A549 (cell line): ENCODE data around the gene ZMAT3.

Experiments used
- EP300 ChIP-seq, 2 experiments: fragments of >200 bp; sonication (Bioruptor Twin); formaldehyde crosslinking; IDR thresholded peaks; 2 replicates in 1 of 2; 3 replicates in 1 of 2; pipeline ENCODE4 v1.6.1; 2016 to 2017
- JUN ChIP-seq, 2 experiments: fragments of >200 bp; sonication (Bioruptor Twin); formaldehyde crosslinking; IDR thresholded peaks; 2 replicates in 1 of 2; 3 replicates in 1 of 2; pipeline ENCODE4 v1.6.1; 2016 to 2017
- KDM1A ChIP-seq: fragments of 200-600 bp; sonication (generic); IDR thresholded peaks from 2 replicates; pipeline ENCODE4 v1.6.1; 2016; ENCODE audit warnings: low read depth, mild to moderate bottlenecking
- NFE2L2 ChIP-seq: fragments of 150-350 bp; conservative IDR thresholded peaks from 2 replicates; pipeline ENCODE4 v1.6.1; 2014; ENCODE audit warnings: low read length
- POLR2A ChIP-seq: IDR thresholded peaks from 2 replicates; pipeline ENCODE4 v1.6.1; 2012; ENCODE audit warnings: mild to moderate bottlenecking, low read length
- RAD21 ChIP-seq, 2 experiments: fragments of >200 bp in 1 of 2; sonication (Bioruptor Twin) in 1 of 2; formaldehyde crosslinking in 1 of 2; IDR thresholded peaks in 1 of 2; conservative IDR thresholded peaks in 1 of 2; 2 replicates in 1 of 2; 3 replicates in 1 of 2; pipeline ENCODE4 v1.6.1; 2012 to 2018; ENCODE audit warnings: inconsistent platforms in 1 of 2
- RNF2 ChIP-seq: fragments of 200-600 bp; sonication (generic); IDR thresholded peaks from 2 replicates; pipeline ENCODE4 v1.6.1; 2016; ENCODE audit warnings: low read depth, mild to moderate bottlenecking, antibody characterized with exemption, moderate library complexity, borderline replicate concordance
- TFCP2L1 ChIP-seq: fragments of 250-450 bp; sonication (Bioruptor Pico); IDR thresholded peaks from 2 replicates; pipeline ENCODE4 v1.5.0; 2021; ENCODE audit warnings: mild to moderate bottlenecking
- ZFP36 ChIP-seq: fragments of 450-650 bp; IDR thresholded peaks from 2 replicates; pipeline ENCODE4 v1.6.1; 2014; ENCODE audit warnings: borderline replicate concordance; ENCODE audit not compliant: partially characterized antibody
- TF ChIP-seq, protein P1 (sequence below): fragments of 200-600 bp; sonication (generic); IDR thresholded peaks from 2 replicates; pipeline ENCODE4 v1.6.1; 2016; ENCODE audit warnings: antibody characterized with exemption, mild to moderate bottlenecking, moderate library complexity
- TF ChIP-seq, protein P2 (sequence below): fragments of >200 bp; sonication (Bioruptor Twin); formaldehyde crosslinking; IDR thresholded peaks from 3 replicates; pipeline ENCODE4 v1.5.1; 2016
- TF ChIP-seq, protein P3 (sequence below): IDR thresholded peaks from 2 replicates; pipeline ENCODE4 v1.6.1; 2012; ENCODE audit warnings: low read depth, borderline replicate concordance
- TF ChIP-seq, protein P4 (sequence below): IDR thresholded peaks from 2 replicates; pipeline ENCODE4 v1.6.1; 2012
- TF ChIP-seq, protein P5 (sequence below): fragments of 150-350 bp; IDR thresholded peaks from 2 replicates; pipeline ENCODE4 v1.6.1; 2014; ENCODE audit warnings: low read depth, mild to moderate bottlenecking, low read length

DNA sequence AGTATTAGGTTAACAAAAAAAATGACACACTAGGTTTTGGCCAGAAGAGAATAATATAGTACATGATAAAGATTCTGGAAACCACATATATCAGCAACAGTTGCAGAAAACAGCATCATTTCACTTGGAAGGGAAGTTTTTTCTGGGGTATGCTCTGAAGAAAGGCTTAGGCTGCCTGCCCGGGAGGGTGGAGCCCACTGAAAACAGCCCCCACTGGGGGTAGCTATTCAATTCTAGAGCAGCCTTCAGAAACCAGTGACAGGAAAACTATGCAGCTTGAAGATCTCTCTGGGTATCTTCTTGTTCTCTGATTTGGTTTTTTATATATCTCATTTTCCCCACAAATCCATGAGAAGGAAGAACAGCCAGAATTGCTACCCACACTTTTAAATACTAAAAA, 43.2 kb downstream of the ZMAT3 start:
- TF ChIP-seq ZFP36 (no peak), JUN (IDR thresholded peaks at IDR 0.05) (no peak), NFE2L2 (no peak), RNF2 (no peak), EP300 (IDR thresholded peaks at IDR 0.05) (no peak), RAD21 (conservative IDR thresholded peaks at IDR 0.05 in 1 of 2, IDR thresholded peaks at IDR 0.05 in 1 of 2) (no peak), TFCP2L1 (CRISPR knock-in tag) (no peak), POLR2A (no peak), KDM1A (no peak)
- TF ChIP-seq, protein P1, sequence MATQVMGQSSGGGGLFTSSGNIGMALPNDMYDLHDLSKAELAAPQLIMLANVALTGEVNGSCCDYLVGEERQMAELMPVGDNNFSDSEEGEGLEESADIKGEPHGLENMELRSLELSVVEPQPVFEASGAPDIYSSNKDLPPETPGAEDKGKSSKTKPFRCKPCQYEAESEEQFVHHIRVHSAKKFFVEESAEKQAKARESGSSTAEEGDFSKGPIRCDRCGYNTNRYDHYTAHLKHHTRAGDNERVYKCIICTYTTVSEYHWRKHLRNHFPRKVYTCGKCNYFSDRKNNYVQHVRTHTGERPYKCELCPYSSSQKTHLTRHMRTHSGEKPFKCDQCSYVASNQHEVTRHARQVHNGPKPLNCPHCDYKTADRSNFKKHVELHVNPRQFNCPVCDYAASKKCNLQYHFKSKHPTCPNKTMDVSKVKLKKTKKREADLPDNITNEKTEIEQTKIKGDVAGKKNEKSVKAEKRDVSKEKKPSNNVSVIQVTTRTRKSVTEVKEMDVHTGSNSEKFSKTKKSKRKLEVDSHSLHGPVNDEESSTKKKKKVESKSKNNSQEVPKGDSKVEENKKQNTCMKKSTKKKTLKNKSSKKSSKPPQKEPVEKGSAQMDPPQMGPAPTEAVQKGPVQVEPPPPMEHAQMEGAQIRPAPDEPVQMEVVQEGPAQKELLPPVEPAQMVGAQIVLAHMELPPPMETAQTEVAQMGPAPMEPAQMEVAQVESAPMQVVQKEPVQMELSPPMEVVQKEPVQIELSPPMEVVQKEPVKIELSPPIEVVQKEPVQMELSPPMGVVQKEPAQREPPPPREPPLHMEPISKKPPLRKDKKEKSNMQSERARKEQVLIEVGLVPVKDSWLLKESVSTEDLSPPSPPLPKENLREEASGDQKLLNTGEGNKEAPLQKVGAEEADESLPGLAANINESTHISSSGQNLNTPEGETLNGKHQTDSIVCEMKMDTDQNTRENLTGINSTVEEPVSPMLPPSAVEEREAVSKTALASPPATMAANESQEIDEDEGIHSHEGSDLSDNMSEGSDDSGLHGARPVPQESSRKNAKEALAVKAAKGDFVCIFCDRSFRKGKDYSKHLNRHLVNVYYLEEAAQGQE: no peak
- TF ChIP-seq, protein P2, sequence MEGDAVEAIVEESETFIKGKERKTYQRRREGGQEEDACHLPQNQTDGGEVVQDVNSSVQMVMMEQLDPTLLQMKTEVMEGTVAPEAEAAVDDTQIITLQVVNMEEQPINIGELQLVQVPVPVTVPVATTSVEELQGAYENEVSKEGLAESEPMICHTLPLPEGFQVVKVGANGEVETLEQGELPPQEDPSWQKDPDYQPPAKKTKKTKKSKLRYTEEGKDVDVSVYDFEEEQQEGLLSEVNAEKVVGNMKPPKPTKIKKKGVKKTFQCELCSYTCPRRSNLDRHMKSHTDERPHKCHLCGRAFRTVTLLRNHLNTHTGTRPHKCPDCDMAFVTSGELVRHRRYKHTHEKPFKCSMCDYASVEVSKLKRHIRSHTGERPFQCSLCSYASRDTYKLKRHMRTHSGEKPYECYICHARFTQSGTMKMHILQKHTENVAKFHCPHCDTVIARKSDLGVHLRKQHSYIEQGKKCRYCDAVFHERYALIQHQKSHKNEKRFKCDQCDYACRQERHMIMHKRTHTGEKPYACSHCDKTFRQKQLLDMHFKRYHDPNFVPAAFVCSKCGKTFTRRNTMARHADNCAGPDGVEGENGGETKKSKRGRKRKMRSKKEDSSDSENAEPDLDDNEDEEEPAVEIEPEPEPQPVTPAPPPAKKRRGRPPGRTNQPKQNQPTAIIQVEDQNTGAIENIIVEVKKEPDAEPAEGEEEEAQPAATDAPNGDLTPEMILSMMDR: no peak
- TF ChIP-seq, protein P3, sequence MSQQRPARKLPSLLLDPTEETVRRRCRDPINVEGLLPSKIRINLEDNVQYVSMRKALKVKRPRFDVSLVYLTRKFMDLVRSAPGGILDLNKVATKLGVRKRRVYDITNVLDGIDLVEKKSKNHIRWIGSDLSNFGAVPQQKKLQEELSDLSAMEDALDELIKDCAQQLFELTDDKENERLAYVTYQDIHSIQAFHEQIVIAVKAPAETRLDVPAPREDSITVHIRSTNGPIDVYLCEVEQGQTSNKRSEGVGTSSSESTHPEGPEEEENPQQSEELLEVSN: no peak
- TF ChIP-seq, protein P4, sequence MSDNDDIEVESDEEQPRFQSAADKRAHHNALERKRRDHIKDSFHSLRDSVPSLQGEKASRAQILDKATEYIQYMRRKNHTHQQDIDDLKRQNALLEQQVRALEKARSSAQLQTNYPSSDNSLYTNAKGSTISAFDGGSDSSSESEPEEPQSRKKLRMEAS: no peak
- TF ChIP-seq, protein P5, sequence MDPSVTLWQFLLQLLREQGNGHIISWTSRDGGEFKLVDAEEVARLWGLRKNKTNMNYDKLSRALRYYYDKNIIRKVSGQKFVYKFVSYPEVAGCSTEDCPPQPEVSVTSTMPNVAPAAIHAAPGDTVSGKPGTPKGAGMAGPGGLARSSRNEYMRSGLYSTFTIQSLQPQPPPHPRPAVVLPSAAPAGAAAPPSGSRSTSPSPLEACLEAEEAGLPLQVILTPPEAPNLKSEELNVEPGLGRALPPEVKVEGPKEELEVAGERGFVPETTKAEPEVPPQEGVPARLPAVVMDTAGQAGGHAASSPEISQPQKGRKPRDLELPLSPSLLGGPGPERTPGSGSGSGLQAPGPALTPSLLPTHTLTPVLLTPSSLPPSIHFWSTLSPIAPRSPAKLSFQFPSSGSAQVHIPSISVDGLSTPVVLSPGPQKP: no peak
